Measurements from ENCODE around the gene KCNT2.

KCNT2 gene

DNA sequence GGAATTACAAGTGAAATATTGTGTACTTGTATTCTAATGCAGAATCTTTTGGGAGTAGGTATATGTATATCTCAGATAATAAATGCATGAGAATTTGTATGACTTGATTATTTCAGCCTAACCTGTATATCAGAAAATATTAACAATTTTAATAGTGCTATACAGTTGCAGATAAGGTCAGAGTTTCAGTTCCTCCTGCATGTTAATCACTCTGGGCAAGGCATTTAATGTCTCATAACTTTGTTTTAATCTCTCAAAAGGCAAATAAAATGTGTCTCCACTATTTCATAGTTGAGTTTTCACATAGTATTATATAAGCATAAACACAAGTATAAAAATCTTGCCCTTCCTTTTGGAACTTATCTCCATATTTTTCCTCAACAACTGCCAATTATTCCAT lies 352.5 kb downstream of the KCNT2 start:
- H3K27me3 ChIP-seq (ENCODE audit: low read depth, low read length), result no peaks in the 10 kb centered on the region
- no peaks in the 10 kb centered on the region for H3K4me1 ChIP-seq (ENCODE audit: control insufficient read depth in 1 of 2, insufficient read depth in 2 of 2, low read length in 2 of 2)
- no peak overlapping the region for H3K4me3 ChIP-seq (ENCODE audit: low read depth in 1 of 2, low read length in 2 of 2)
- H3K36me3 ChIP-seq (ENCODE audit: control insufficient read depth in 1 of 2, insufficient read depth in 2 of 2, low read length in 2 of 2), result no peaks in the 10 kb centered on the region
- H3K27ac ChIP-seq (ENCODE audit: low read length), result no peak overlapping the region
- H3K9me3 ChIP-seq (ENCODE audit: control insufficient read depth in 1 of 2, low read length in 2 of 2), result no peaks in the 10 kb centered on the region

DNA sequence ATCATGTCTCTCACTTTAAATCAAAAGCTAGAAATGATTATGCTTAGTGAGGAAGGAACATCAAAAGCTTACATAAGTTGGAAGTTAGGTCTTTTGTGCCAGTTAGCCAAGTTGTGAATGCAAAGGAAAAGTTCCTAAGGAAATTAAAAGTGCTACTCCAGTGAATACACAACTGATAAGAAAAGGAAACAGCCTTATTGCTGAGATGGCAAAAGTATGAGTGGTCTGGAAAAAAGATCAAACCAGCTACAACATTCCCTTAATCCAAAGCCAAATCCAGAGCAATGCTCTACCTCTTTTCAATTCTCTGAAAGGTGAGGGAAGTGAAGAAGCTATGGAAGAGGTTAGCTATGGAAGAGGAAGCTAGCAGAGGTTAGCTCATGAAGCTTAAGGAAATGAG lies 378.7 kb downstream of the KCNT2 start:
- H3K4me3 ChIP-seq (ENCODE audit: low read depth in 1 of 2, low read length in 2 of 2), result no peak overlapping the region
- no peaks in the 10 kb centered on the region for H3K27me3 ChIP-seq (ENCODE audit: low read depth, low read length)
- no peak overlapping the region for H3K27ac ChIP-seq (ENCODE audit: low read length)
- H3K36me3 ChIP-seq (ENCODE audit: control insufficient read depth in 1 of 2, insufficient read depth in 2 of 2, low read length in 2 of 2), result no peaks in the 10 kb centered on the region
- no peaks in the 10 kb centered on the region for H3K4me1 ChIP-seq (ENCODE audit: control insufficient read depth in 1 of 2, insufficient read depth in 2 of 2, low read length in 2 of 2)
- H3K9me3 ChIP-seq (ENCODE audit: control insufficient read depth in 1 of 2, low read length in 2 of 2), result no peaks in the 10 kb centered on the region

DNA sequence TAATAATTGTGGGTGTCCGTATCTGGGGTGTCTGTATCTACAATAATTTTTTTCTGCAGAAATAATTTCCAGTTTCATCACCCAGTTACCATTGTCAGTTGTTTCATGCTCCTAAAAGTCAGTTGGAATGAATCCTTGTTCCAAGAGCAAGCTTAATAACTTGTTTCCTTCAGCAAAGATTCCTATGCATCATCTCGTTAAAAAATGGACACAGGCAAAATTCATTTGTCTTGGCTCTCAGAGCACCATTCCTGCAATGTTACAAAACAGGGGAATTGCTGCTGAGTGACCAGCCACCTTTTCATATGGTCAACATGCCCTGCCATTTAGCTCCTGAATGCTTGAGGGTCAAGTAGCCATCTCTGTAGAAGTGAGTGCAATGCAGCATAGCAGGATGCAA lies 393.4 kb downstream of the KCNT2 start:
- H3K27ac ChIP-seq (ENCODE audit: low read length), result no peak overlapping the region
- H3K9me3 ChIP-seq (ENCODE audit: control insufficient read depth in 1 of 2, low read length in 2 of 2), result no peaks in the 10 kb centered on the region
- H3K4me3 ChIP-seq (ENCODE audit: low read depth in 1 of 2, low read length in 2 of 2), result no peak overlapping the region
- H3K27me3 ChIP-seq (ENCODE audit: low read depth, low read length), result no peaks in the 10 kb centered on the region
- no peaks in the 10 kb centered on the region for H3K4me1 ChIP-seq (ENCODE audit: control insufficient read depth in 1 of 2, insufficient read depth in 2 of 2, low read length in 2 of 2)
- no peaks in the 10 kb centered on the region for H3K36me3 ChIP-seq (ENCODE audit: control insufficient read depth in 1 of 2, insufficient read depth in 2 of 2, low read length in 2 of 2)

DNA sequence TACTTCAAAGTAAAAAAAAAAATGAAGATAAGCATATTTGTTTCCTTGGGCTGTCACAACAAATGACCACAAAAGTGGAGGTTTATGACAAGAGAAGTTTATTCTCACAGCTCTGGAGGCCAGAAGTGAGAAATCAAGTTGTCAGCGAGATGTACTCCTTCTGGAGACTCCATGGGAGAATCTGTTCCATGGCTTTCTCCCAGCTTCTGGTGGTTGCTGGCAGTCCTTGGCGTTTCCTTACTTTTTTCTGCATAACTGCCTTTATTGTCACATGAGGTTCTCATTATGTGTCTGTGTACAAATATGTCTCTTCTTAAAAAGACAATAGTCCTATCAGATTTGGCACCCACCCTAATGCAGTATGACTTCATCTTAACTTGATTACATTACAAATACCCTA lies 398.3 kb downstream of the KCNT2 start:
- Histone ChIP-seq H3K27me3 (ENCODE audit: low read depth, low read length) (no peaks in the 10 kb centered on the region), H3K9me3 (ENCODE audit: control insufficient read depth in 1 of 2, low read length in 2 of 2) (no peaks in the 10 kb centered on the region), H3K27ac (ENCODE audit: low read length) (no peak overlapping the region), H3K36me3 (ENCODE audit: control insufficient read depth in 1 of 2, insufficient read depth in 2 of 2, low read length in 2 of 2) (no peaks in the 10 kb centered on the region), H3K4me3 (ENCODE audit: low read depth in 1 of 2, low read length in 2 of 2) (no peak overlapping the region), H3K4me1 (ENCODE audit: control insufficient read depth in 1 of 2, insufficient read depth in 2 of 2, low read length in 2 of 2) (no peaks in the 10 kb centered on the region)

DNA sequence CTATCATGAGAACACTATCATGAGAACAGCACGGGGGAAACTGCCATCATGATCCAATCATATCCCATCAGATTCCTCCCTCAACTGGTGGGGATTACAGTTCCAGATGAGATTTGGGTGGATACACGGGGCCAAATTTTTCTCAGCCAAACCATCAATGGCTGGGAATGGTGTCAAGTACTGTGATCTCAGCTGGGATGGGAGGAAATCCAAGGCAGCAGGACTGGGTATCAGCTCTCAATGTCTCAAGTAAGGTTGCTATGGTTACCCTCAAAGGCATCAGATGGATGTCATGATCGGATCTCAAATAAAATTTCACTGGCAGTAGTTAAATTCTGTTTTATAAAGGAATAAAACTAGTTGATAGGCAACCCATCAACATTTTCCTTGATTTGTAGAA lies 399.0 kb downstream of the KCNT2 start:
- Histone ChIP-seq H3K27ac (ENCODE audit: low read length) (no peak overlapping the region), H3K36me3 (ENCODE audit: control insufficient read depth in 1 of 2, insufficient read depth in 2 of 2, low read length in 2 of 2) (no peaks in the 10 kb centered on the region), H3K4me1 (ENCODE audit: control insufficient read depth in 1 of 2, insufficient read depth in 2 of 2, low read length in 2 of 2) (no peaks in the 10 kb centered on the region), H3K4me3 (ENCODE audit: low read depth in 1 of 2, low read length in 2 of 2) (no peak overlapping the region), H3K27me3 (ENCODE audit: low read depth, low read length) (no peaks in the 10 kb centered on the region), H3K9me3 (ENCODE audit: control insufficient read depth in 1 of 2, low read length in 2 of 2) (no peaks in the 10 kb centered on the region)

DNA sequence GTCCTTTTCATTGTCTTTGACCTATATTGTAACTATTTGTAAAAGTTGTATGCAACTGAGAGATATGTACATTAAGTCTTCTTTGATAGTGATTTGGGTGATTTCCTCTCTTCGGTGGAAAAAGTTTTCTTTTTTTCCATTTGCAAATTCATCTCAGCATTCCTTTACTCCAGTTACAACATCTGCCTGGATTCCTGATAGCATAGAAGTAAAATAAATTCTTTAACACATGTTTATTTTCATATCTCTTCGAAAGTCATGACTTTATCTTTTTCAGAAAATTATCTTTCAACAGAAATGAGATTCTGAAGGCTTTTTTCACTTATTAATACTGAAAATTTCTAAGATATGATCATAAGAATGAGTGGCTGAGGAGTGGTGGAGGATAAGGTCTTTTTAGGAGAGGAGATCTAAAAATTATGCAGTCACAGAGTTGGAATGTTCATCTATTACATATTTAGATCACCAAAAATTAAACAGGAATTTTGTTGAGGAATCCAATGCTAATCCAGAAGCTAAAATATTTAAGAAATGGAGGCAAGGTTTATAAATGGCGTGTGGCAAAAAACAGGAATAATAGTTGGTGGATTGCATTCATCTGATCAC lies 400.5 kb downstream of the KCNT2 start:
- H3K27me3 ChIP-seq (ENCODE audit: low read depth, low read length), result no peaks in the 10 kb centered on the region
- no peaks in the 10 kb centered on the region for H3K4me1 ChIP-seq (ENCODE audit: control insufficient read depth in 1 of 2, insufficient read depth in 2 of 2, low read length in 2 of 2)
- no peaks in the 10 kb centered on the region for H3K36me3 ChIP-seq (ENCODE audit: control insufficient read depth in 1 of 2, insufficient read depth in 2 of 2, low read length in 2 of 2)
- H3K9me3 ChIP-seq (ENCODE audit: control insufficient read depth in 1 of 2, low read length in 2 of 2), result no peaks in the 10 kb centered on the region
- no peak overlapping the region for H3K27ac ChIP-seq (ENCODE audit: low read length)
- no peak overlapping the region for H3K4me3 ChIP-seq (ENCODE audit: low read depth in 1 of 2, low read length in 2 of 2)

DNA sequence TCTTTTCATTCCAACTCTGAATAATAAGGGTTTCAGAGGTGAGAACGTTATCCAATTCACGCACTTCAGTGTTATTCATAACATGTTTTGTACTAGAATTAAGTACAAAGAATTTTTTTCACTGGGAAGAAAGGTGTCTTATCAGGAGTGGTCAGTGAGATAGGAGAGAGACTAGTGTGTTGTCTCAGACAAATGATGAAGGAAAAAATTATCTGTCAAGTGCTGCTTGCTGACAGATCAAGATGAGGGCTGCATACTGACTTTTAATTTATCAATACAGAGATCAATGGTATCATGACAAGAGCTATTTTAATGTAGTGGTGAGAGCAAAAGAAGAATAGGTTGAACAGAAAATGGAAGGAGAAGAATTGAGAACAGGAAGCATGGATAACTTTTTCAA lies 402.4 kb downstream of the KCNT2 start:
- Histone ChIP-seq H3K36me3 (ENCODE audit: control insufficient read depth in 1 of 2, insufficient read depth in 2 of 2, low read length in 2 of 2) (no peaks in the 10 kb centered on the region), H3K27ac (ENCODE audit: low read length) (no peak overlapping the region)

DNA sequence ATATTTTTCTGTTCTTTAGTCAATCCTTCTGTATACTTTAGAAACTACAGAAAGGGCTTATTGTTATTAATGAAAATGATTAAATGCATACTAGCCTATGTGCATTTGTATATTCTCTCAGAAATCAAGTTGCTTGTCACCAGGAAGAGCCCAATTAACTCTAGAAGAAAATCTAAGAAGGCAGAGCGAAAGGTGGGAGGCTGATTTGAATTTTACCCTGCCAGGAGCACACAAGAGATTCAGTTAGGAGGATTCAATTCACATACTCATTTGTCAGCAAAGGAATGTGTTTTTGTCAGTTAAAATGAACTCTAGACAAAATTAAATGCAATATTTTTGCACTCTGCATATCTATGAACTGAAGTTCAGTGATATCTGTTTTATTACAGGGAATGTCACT lies 411.8 kb downstream of the KCNT2 start:
- no peaks in the 10 kb centered on the region for H3K27me3 ChIP-seq (ENCODE audit: low read depth, low read length)
- H3K36me3 ChIP-seq (ENCODE audit: control insufficient read depth in 1 of 2, insufficient read depth in 2 of 2, low read length in 2 of 2), result no peaks in the 10 kb centered on the region
- H3K4me3 ChIP-seq (ENCODE audit: low read depth in 1 of 2, low read length in 2 of 2), result no peak overlapping the region
- no peaks in the 10 kb centered on the region for H3K9me3 ChIP-seq (ENCODE audit: control insufficient read depth in 1 of 2, low read length in 2 of 2)
- no peak overlapping the region for H3K27ac ChIP-seq (ENCODE audit: low read length)
- no peaks in the 10 kb centered on the region for H3K4me1 ChIP-seq (ENCODE audit: control insufficient read depth in 1 of 2, insufficient read depth in 2 of 2, low read length in 2 of 2)

More for the DNA sequence above, 402.4 kb downstream of the KCNT2 start:
- H3K4me1 ChIP-seq (ENCODE audit: control insufficient read depth in 1 of 2, insufficient read depth in 2 of 2, low read length in 2 of 2), result no peaks in the 10 kb centered on the region
- H3K9me3 ChIP-seq (ENCODE audit: control insufficient read depth in 1 of 2, low read length in 2 of 2), result no peaks in the 10 kb centered on the region
- H3K27me3 ChIP-seq (ENCODE audit: low read depth, low read length), result no peaks in the 10 kb centered on the region
- H3K4me3 ChIP-seq (ENCODE audit: low read depth in 1 of 2, low read length in 2 of 2), result no peak overlapping the region

DNA sequence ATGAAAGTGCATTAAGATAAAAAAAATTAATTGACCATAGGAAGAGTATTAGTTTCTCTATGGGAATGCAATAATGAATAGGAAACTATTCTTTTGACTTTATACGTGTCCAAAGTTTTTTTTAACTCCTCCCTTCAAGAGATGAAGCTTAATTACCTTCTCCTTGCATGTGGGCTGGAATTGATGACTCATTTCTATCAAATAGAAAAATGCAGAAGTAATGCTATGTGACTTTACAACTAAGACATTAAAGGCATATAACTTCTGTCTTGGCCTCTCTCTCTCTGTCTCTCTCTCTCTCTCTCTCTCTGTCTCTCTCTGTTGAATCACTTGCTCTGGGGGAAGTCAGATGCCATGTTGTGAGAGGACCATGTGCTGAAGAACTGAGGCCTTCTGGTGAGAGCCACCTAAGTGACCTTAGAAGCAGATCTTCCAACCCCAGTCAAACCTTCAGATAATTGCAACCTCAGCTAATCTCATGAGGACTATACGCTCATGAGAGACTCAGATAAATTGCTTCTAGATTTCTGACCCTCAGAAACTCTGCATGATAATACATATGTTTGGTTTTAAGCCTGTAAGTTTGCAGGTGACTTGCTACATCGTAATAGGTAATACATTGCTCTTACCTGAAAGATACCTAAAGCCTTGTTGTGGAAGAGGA lies 414.2 kb downstream of the KCNT2 start:
- H3K27me3 ChIP-seq (ENCODE audit: low read depth, low read length), result no peaks in the 10 kb centered on the region
- no peaks in the 10 kb centered on the region for H3K9me3 ChIP-seq (ENCODE audit: control insufficient read depth in 1 of 2, low read length in 2 of 2)
- no peak overlapping the region for H3K4me3 ChIP-seq (ENCODE audit: low read depth in 1 of 2, low read length in 2 of 2)
- H3K36me3 ChIP-seq (ENCODE audit: control insufficient read depth in 1 of 2, insufficient read depth in 2 of 2, low read length in 2 of 2), result no peaks in the 10 kb centered on the region
- no peaks in the 10 kb centered on the region for H3K4me1 ChIP-seq (ENCODE audit: control insufficient read depth in 1 of 2, insufficient read depth in 2 of 2, low read length in 2 of 2)
- no peak overlapping the region for H3K27ac ChIP-seq (ENCODE audit: low read length)

DNA sequence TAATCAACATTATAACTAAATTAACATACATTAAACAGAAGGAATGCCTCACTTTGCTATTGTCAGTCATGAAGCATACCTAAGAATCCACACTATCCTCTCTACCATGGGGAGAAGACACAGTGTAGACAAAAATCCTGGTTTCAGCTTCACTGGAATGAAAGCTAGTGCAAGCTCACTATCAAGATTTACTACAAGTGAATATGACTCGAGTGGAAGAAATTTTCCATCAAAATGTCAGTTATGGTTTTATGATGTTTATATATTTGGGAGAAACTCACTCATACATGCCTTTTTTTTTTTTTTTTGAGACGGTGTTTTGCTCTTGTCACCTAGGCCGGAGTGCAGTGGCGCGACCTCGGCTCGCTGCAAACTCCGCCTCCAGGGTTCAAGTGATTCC lies 424.3 kb downstream of the KCNT2 start:
- Histone ChIP-seq H3K4me1 (ENCODE audit: control insufficient read depth in 1 of 2, insufficient read depth in 2 of 2, low read length in 2 of 2) (no peaks in the 10 kb centered on the region), H3K9me3 (ENCODE audit: control insufficient read depth in 1 of 2, low read length in 2 of 2) (no peaks in the 10 kb centered on the region), H3K27me3 (ENCODE audit: low read depth, low read length) (no peaks in the 10 kb centered on the region), H3K27ac (ENCODE audit: low read length) (no peak overlapping the region), H3K4me3 (ENCODE audit: low read depth in 1 of 2, low read length in 2 of 2) (no peak overlapping the region), H3K36me3 (ENCODE audit: control insufficient read depth in 1 of 2, insufficient read depth in 2 of 2, low read length in 2 of 2) (no peaks in the 10 kb centered on the region)

DNA sequence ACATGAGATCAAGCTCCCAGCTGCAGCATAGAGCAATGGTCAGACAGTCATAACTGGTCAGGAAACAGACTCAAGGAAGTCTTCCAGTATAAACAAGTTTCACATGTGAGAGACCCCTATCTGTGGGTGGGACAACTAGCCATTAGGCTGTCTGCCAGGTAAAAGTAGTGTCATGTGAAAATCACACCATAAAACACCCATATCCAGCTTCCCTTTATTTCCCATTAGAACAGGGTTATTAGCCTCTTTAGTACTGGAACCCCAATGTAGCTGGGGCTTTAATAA lies 426.7 kb downstream of the KCNT2 start:
- no peak overlapping the region for H3K4me3 ChIP-seq (ENCODE audit: low read depth in 1 of 2, low read length in 2 of 2)
- no peaks in the 10 kb centered on the region for H3K36me3 ChIP-seq (ENCODE audit: control insufficient read depth in 1 of 2, insufficient read depth in 2 of 2, low read length in 2 of 2)
- H3K4me1 ChIP-seq (ENCODE audit: control insufficient read depth in 1 of 2, insufficient read depth in 2 of 2, low read length in 2 of 2), result peaks cover 0 to 5% of the 10 kb centered on the region in 2 donors
- H3K27ac ChIP-seq (ENCODE audit: low read length), result no peak overlapping the region
- no peaks in the 10 kb centered on the region for H3K27me3 ChIP-seq (ENCODE audit: low read depth, low read length)
- no peaks in the 10 kb centered on the region for H3K9me3 ChIP-seq (ENCODE audit: control insufficient read depth in 1 of 2, low read length in 2 of 2)

Measured in muscle layer of duodenum (tissue), 2 donors.